ENCODE measurements around the gene IL15. TPM values are rescaled to one million over a fixed set of nuclear protein-coding genes. Genes with fewer than 3 reads are reported as not detected.

Gene IL15
- total RNA-seq, 1 donor from 2014 or later = 3.5 TPM

GRCh38 chr4:141668200-141668910 is 32.0 kb downstream of the IL15 start:
- no peak for TF ChIP-seq CTCF (IDR thresholded peaks at IDR 0.05)

GRCh38 chr4:141669501-141669900 is 33.1 kb downstream of the IL15 start:
- Mint-ChIP-seq H3K4me1 (no peaks in the 10 kb centered on the region), H3K27me3 (no peaks in the 10 kb centered on the region), H3K27ac (no peak overlapping the region), H3K4me3 (no peak overlapping the region), H3K9me3 (no peaks in the 10 kb centered on the region), H3K36me3 (ENCODE audit: low read depth) (no peaks in the 10 kb centered on the region)
- ChIA-PET POLR2A (no interaction called here), CTCF (no interaction called here)
- no peak for TF ChIP-seq CTCF (IDR thresholded peaks at IDR 0.05)
- ATAC-seq (ENCODE audit: low read depth) = no peak
- DNase-seq = no peak
- intact Hi-C loops (cut with micrococcal nuclease) = no loop called here

More at GRCh38 chr4:141668200-141668910, 32.0 kb downstream of the IL15 start:
- no peaks in the 10 kb centered on the region for H3K4me1 Mint-ChIP-seq
- H3K4me3 Mint-ChIP-seq = no peak overlapping the region
- no peaks in the 10 kb centered on the region for H3K36me3 Mint-ChIP-seq (ENCODE audit: low read depth)
- DNase-seq (no peak), ATAC-seq (ENCODE audit: low read depth) (no peak)
- intact Hi-C loops (cut with micrococcal nuclease) = no loop called here
- no peaks in the 10 kb centered on the region for H3K27me3 Mint-ChIP-seq
- POLR2A ChIA-PET = no interaction called here
- CTCF ChIA-PET = no interaction called here
- no peaks in the 10 kb centered on the region for H3K9me3 Mint-ChIP-seq
- no peak overlapping the region for H3K27ac Mint-ChIP-seq

GRCh38 chr4:141675384-141675783 is 39.0 kb downstream of the IL15 start:
- CTCF ChIA-PET = no interaction called here

GRCh38 chr4:141676087-141676670 is 39.8 kb downstream of the IL15 start:
- Mint-ChIP-seq H3K4me3 (no peak overlapping the region), H3K4me1 (peaks cover 9% of the 10 kb centered on the region), H3K27me3 (no peaks in the 10 kb centered on the region), H3K9me3 (no peaks in the 10 kb centered on the region), H3K27ac (no peak overlapping the region), H3K36me3 (ENCODE audit: low read depth) (no peaks in the 10 kb centered on the region)
- ATAC-seq (ENCODE audit: low read depth) = no peak
- intact Hi-C loops (cut with micrococcal nuclease) = no loop called here
- TF ChIP-seq CTCF (IDR thresholded peaks at IDR 0.05) = no peak
- no peak for DNase-seq
- ChIA-PET CTCF (no interaction called here), POLR2A (no interaction called here)

More at GRCh38 chr4:141675384-141675783, 39.0 kb downstream of the IL15 start:
- Mint-ChIP-seq H3K9me3 (no peaks in the 10 kb centered on the region), H3K27ac (no peak overlapping the region), H3K27me3 (no peaks in the 10 kb centered on the region), H3K36me3 (ENCODE audit: low read depth) (no peaks in the 10 kb centered on the region), H3K4me1 (peaks cover 2% of the 10 kb centered on the region), H3K4me3 (no peak overlapping the region)
- intact Hi-C loops (cut with micrococcal nuclease) = no loop called here
- POLR2A ChIA-PET = no interaction called here
- DNase-seq = no peak
- no peak for TF ChIP-seq CTCF (IDR thresholded peaks at IDR 0.05)
- no peak for ATAC-seq (ENCODE audit: low read depth)

GRCh38 chr4:141680060-141680459 is 43.7 kb downstream of the IL15 start:
- intact Hi-C loops (cut with micrococcal nuclease) = no loop called here
- no peaks in the 10 kb centered on the region for H3K9me3 Mint-ChIP-seq

More at GRCh38 chr4:141680060-141680459, 43.7 kb downstream of the IL15 start:
- ChIA-PET CTCF (no interaction called here), POLR2A (no interaction called here)
- ATAC-seq (ENCODE audit: low read depth) (no peak), DNase-seq (no peak)
- Mint-ChIP-seq H3K4me3 (no peak overlapping the region), H3K36me3 (ENCODE audit: low read depth) (no peaks in the 10 kb centered on the region), H3K27ac (no peak overlapping the region), H3K27me3 (no peaks in the 10 kb centered on the region), H3K4me1 (peaks cover 9% of the 10 kb centered on the region)
- no peak for TF ChIP-seq CTCF (IDR thresholded peaks at IDR 0.05)

Measured in activated B cell treated with CpG ODN at 0.5 μM for 24 hours (primary cell).